ENCODE results near the gene STK38L. TPM values are rescaled to one million over a fixed set of nuclear protein-coding genes. Genes with fewer than 3 reads are reported as not detected.

The STK38L gene
- total RNA-seq, 4 donors from 2014 or later: 64.6 to 102 (median 82.4) TPM

DNA sequence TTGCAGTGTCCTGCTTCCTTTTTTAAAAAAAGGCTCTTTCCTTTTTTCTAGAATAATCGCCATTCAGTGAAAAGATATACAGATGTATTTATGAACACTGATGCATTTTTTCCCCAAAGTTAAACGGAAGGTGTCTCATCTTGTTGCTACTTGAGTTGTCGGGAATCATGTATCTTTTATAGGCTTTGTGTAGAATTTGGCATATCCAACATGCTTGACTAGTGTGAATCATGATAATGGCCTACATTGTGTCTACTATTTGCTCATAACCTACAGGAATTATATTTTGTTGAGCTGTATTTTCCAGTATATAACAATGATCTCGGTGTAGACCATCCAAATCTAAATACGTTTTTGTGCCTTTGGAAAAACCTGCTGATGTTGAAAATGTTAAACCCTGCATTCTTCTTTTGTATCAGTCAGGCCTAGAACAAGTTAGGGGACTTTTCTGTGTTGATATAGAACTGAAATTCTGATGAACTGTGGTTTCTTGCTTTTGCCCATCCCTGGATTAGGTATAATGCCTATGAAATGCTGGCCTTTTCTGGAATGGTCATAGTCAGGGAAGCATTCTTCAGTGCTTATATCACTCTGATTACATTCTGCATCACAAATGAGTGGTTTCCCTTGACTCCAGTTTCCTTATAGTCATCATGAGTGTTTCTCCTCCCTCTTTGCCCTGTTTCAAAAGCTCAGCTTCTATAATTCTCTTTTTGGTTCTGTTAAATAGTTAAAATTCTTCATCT lies 99.3 kb downstream of the STK38L start:
- intact Hi-C loops (cut with DNase I): no loop called here
- no peaks in the 10 kb centered on the region for H3K36me3 ChIP-seq
- no peak overlapping the region for H3K27ac ChIP-seq (replicated peaks in 1 of 4)
- no peak overlapping the region for H3K4me3 ChIP-seq
- H3K4me1 ChIP-seq: peaks cover 0 to 4% (median 0%) of the 10 kb centered on the region in 4 donors
- WGBS: 92% methylated on average over 5 of the region's 5 CpGs
- no peaks in the 10 kb centered on the region for H3K27me3 ChIP-seq
- no peaks in the 10 kb centered on the region for H3K9me3 ChIP-seq
- TF ChIP-seq POLR2AphosphoS5 (IDR thresholded peaks at IDR 0.05) (no peak), EP300 (IDR thresholded peaks at IDR 0.05) (no peak), POLR2A (IDR thresholded peaks at IDR 0.05; ENCODE audit: low read depth) (no peak)
- TF ChIP-seq, protein P1, sequence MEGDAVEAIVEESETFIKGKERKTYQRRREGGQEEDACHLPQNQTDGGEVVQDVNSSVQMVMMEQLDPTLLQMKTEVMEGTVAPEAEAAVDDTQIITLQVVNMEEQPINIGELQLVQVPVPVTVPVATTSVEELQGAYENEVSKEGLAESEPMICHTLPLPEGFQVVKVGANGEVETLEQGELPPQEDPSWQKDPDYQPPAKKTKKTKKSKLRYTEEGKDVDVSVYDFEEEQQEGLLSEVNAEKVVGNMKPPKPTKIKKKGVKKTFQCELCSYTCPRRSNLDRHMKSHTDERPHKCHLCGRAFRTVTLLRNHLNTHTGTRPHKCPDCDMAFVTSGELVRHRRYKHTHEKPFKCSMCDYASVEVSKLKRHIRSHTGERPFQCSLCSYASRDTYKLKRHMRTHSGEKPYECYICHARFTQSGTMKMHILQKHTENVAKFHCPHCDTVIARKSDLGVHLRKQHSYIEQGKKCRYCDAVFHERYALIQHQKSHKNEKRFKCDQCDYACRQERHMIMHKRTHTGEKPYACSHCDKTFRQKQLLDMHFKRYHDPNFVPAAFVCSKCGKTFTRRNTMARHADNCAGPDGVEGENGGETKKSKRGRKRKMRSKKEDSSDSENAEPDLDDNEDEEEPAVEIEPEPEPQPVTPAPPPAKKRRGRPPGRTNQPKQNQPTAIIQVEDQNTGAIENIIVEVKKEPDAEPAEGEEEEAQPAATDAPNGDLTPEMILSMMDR (IDR thresholded peaks at IDR 0.05): no peak
- no peak for DNase-seq (ENCODE audit: extremely low spot score)

DNA sequence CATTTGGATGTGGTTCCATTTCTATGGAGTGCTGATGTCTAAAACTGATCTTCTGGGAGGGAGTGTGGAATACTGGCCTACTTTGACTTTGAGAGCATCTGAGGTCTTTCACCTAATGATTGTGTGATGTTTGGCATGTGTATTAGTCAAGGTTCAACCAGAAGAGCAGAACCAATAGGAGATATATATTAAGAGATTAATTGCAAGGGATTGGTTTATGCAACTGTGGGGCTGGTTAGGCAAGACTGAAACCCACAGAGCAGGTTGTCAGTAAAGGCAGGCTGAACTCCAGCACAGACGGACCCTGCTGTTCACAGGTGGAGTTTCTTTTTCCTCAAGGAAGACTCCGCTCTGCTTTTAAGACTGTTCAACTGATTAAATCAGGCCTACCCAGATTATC lies 100.2 kb downstream of the STK38L start:
- Histone ChIP-seq H3K27me3 (no peaks in the 10 kb centered on the region), H3K36me3 (no peaks in the 10 kb centered on the region), H3K27ac (replicated peaks in 1 of 4) (no peak overlapping the region), H3K9me3 (no peaks in the 10 kb centered on the region), H3K4me1 (peaks cover 0 to 4% (median 0%) of the 10 kb centered on the region in 4 donors), H3K4me3 (no peak overlapping the region)
- 85% methylated on average over 2 of the region's 2 CpGs for WGBS
- no peak for TF ChIP-seq EP300 (IDR thresholded peaks at IDR 0.05)
- TF ChIP-seq, protein P1 (IDR thresholded peaks at IDR 0.05): no peak
- TF ChIP-seq POLR2A (IDR thresholded peaks at IDR 0.05; ENCODE audit: low read depth): no peak
- TF ChIP-seq POLR2AphosphoS5 (IDR thresholded peaks at IDR 0.05): no peak
- intact Hi-C loops (cut with DNase I): no loop called here
- DNase-seq (ENCODE audit: extremely low spot score): no peak

DNA sequence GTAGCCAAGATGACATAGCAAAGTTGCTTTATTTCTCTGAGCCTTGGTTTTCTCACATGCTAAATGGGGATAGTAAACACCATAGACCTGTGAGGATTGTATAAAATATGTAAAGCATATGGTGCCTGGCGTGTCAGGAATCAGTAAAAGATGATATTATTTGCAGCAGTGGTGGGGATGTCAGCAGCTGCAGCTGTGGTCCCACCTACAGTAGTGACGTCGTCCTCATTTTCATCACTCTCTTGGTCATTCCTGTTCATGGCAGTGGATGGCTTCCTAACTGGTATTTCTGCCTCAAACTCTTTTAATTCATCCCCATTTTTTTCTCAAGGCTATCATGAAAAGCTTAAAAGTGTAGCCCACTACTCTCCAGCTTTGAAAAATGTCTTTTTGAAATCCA lies 100.7 kb downstream of the STK38L start:
- H3K4me3 ChIP-seq: no peak overlapping the region
- H3K4me1 ChIP-seq: peaks cover 0 to 4% (median 0%) of the 10 kb centered on the region in 4 donors
- no peaks in the 10 kb centered on the region for H3K9me3 ChIP-seq
- intact Hi-C loops (cut with DNase I): no loop called here
- no peak overlapping the region for H3K27ac ChIP-seq (replicated peaks in 1 of 4)
- WGBS: 81% methylated on average over 3 of the region's 3 CpGs
- H3K36me3 ChIP-seq: no peaks in the 10 kb centered on the region
- TF ChIP-seq POLR2A (IDR thresholded peaks at IDR 0.05; ENCODE audit: low read depth): no peak
- H3K27me3 ChIP-seq: no peaks in the 10 kb centered on the region
- no peak for DNase-seq (ENCODE audit: extremely low spot score)

DNA sequence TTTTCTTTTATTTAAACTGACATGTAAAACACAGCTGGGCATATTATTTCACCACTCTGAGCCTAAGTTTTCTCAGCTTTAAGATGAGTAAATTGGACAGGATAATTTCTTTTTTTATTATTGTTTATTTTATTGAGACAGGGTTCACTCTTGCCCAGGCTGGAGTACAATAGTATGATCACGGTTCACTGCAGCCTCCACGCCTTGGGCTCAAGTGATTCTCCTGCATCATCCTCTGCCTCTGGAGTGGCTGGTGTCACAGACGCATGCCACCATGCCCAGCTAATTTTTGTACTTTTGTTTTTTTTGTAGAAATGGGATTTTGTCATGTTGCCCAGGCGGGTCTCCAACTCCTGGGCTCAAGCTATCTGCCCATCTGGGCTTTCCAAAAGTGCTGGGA lies 101.3 kb downstream of the STK38L start:
- intact Hi-C loops (cut with DNase I): no loop called here
- H3K27me3 ChIP-seq: no peaks in the 10 kb centered on the region
- no peak for DNase-seq (ENCODE audit: extremely low spot score)
- peaks cover 0 to 4% (median 0%) of the 10 kb centered on the region in 4 donors for H3K4me1 ChIP-seq
- H3K36me3 ChIP-seq: no peaks in the 10 kb centered on the region
- H3K27ac ChIP-seq (replicated peaks in 1 of 4): no peak overlapping the region
- H3K9me3 ChIP-seq: no peaks in the 10 kb centered on the region
- WGBS: 95% methylated on average over 4 of the region's 4 CpGs
- H3K4me3 ChIP-seq: no peak overlapping the region
- TF ChIP-seq EP300 (IDR thresholded peaks at IDR 0.05) (no peak), POLR2AphosphoS5 (IDR thresholded peaks at IDR 0.05) (no peak), POLR2A (IDR thresholded peaks at IDR 0.05; ENCODE audit: low read depth) (no peak)
- TF ChIP-seq, protein P1 (IDR thresholded peaks at IDR 0.05): no peak

DNA sequence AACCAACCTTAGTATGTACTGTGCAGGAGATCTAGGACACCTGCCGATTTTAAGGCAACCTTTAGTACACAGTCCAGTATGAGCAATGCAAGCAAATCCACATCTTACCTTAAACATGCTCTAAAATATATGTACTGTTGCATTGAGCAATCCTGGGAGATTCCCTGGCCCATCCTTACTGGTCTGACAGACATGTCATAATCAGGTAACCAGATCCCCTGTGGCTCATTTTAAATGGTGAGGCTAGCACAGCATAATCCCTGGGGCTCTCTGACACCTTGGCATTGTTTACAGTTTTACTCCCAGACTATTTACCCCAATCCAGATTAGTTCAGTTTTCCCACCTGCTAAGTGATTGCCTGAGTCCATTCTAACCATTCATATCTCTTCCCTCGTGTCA lies 103.7 kb downstream of the STK38L start:
- H3K36me3 ChIP-seq: no peaks in the 10 kb centered on the region
- intact Hi-C loops (cut with DNase I): no loop called here
- no peak overlapping the region for H3K27ac ChIP-seq (replicated peaks in 1 of 4)
- TF ChIP-seq POLR2A (IDR thresholded peaks at IDR 0.05; ENCODE audit: low read depth): no peak
- no peak for TF ChIP-seq EP300 (IDR thresholded peaks at IDR 0.05)
- TF ChIP-seq, protein P1 (IDR thresholded peaks at IDR 0.05): no peak
- TF ChIP-seq POLR2AphosphoS5 (IDR thresholded peaks at IDR 0.05): no peak
- 88% methylated on average over 2 of the region's 2 CpGs for WGBS
- H3K4me1 ChIP-seq: peaks cover 0 to 4% (median 0%) of the 10 kb centered on the region in 4 donors
- no peaks in the 10 kb centered on the region for H3K9me3 ChIP-seq
- H3K27me3 ChIP-seq: no peaks in the 10 kb centered on the region
- no peak overlapping the region for H3K4me3 ChIP-seq
- no peak for DNase-seq (ENCODE audit: extremely low spot score)

Measured in esophagus muscularis mucosa (tissue), 4 donors.